Stimulated activated CD4-positive, alpha-beta T cell treated with anti-CD3 and anti-CD28 coated beads, Interleukin-12 subunit alpha, Interleukin-12 subunit beta, amount 100 ng/mL, for 48 hours (primary cell): Measurements from ENCODE around the gene COL18A1.

Source experiments
- DNase-seq, 3 donors: peaks; one replicate each; pipeline ENCODE4 v3.0.0-alpha.2; 2020; ENCODE audit warnings: low read depth in 2 of 3, low spot score in 1 of 3

The COL18A1 gene

DNA sequence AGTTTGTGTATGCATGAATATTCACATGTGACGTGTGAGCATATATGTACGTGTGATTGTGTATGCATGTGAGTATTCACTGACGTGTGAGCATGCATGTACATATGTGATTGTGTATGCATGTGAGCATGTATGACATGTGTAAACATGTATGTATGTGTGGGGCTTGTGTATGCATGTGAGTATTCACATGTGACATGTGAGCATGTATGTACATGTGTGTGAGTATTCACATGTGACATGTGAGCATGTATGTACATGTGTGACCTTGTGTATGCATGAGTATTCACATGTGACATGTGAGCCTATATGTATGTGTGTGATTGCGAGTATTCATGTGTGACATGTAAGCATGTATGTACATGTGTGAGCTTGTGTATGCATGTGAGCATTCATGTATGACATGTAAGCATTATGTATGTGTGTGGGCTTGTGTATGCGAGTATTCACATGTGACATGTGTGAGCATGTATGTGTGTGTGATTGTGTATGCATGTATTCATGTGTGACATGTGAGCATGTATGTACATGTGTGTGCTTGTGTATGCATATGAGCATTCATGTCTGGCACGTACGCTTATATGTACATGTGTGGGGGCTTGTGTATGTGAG lies 47.8 kb downstream of the COL18A1 start:
- DNase-seq = no peak

GRCh38 chr21:45453308-45453950 lies 48.5 kb downstream of the COL18A1 start:
- no peak for DNase-seq

GRCh38 chr21:45454060-45454925 lies 49.3 kb downstream of the COL18A1 start:
- DNase-seq = no peak

DNA sequence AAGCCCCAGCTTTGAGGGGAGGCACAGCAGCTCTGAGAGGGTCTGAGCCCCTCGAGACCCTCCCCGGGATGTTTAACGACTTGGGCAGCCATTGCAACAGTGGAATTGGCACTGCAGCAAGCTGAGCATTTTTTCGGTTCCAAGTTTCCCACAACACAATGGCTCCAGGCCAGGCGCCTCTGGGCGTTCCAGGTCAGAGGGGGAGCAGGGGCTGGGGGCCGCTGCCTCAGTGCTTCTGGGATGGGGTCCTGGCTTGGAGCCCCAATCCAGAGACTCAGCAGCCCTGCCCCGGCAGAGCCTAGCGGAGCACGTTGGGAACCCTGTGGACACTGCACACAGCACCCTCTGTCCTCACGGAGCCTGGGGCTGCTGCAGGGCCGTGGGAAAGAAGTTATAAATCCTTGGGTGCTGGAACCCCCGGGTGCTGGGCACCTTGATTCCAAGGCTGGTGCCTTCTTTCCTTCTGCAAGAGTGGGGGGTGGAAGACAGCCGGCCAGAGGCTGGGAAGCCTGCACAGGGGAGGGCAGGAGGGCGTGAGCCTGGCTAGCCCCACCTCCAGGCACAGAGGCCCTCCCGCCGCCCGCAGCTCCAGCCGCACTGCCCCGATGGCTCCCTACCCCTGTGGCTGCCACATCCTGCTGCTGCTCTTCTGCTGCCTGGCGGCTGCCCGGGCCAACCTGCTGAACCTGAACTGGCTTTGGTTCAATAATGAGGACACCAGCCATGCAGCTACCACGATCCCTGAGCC lies 50.1 kb downstream of the COL18A1 start:
- no peak for DNase-seq

DNA sequence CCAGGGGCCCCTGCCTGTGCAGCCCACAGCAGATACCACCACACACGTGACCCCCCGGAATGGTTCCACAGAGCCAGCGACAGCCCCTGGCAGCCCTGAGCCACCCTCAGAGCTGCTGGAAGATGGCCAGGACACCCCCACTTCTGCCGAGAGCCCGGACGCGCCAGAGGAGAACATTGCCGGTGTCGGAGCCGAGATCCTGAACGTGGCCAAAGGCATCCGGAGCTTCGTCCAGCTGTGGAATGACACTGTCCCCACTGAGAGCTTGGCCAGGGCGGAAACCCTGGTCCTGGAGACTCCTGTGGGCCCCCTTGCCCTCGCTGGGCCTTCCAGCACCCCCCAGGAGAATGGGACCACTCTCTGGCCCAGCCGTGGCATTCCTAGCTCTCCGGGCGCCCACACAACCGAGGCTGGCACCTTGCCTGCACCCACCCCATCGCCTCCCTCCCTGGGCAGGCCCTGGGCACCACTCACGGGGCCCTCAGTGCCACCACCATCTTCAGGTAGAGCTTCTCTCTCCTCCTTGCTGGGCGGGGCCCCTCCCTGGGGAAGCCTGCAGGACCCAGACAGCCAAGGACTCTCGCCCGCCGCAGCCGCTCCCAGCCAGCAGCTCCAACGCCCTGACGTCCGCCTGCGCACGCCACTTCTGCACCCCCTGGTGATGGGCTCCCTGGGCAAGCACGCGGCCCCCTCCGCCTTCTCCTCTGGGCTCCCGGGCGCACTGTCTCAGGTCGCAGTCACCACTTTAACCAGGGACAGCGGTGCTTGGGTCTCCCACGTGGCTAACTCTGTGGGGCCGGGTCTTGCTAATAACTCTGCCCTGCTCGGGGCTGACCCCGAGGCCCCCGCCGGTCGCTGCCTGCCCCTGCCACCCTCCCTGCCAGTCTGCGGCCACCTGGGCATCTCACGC lies 51.0 kb downstream of the COL18A1 start:
- DNase-seq = no peak

- no peak for DNase-seq
Measured at GRCh38 chr21:45456584-45457160, 51.7 kb downstream of the COL18A1 start.

GRCh38 chr21:45457161-45457831 lies 52.3 kb downstream of the COL18A1 start:
- no peak for DNase-seq

GRCh38 chr21:45457832-45458172 lies 52.8 kb downstream of the COL18A1 start:
- DNase-seq = no peak

DNA sequence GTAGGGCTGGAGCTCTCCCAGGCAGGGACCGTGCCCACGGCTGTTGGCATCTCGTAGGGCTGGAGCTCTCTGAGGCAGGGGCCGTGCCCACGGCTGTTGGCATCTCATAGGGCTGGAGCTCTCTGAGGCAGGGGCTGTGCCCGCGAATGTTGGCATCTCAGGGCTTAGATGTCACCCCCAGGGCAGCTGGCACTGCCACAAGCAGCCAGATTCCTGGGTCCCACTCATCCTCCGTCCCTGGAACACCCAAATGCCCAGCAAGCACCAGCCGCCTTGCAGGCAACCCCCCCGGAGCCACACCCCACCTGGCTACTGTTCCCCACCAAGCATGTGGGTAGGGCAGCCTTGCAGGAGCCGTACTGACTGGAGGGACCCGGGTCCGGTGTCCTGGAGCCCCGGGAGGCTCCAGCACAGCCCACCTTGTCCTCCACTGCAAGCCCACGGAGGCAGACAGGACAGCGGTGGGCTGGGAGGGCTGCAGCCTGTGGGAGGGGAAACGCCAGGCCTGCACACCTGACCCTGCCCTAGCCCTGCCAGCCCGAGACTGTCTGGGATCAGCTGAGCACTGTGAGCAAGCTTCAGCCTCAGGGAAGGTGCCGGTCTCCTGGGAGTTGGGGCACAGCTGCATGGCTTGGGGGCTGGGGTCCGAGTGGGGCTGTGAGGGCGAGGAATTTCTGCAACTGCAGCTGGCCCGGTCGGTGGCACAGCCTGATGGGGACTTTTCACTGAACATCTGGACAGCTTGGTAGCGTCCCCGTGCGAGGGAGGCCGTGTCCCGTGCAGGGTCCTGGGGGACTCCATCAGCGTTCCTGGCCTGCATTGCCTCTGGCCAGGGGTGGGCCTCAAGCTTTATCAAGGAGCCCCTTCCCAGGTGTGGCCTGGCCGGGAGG lies 53.6 kb downstream of the COL18A1 start:
- no peak for DNase-seq

DNA sequence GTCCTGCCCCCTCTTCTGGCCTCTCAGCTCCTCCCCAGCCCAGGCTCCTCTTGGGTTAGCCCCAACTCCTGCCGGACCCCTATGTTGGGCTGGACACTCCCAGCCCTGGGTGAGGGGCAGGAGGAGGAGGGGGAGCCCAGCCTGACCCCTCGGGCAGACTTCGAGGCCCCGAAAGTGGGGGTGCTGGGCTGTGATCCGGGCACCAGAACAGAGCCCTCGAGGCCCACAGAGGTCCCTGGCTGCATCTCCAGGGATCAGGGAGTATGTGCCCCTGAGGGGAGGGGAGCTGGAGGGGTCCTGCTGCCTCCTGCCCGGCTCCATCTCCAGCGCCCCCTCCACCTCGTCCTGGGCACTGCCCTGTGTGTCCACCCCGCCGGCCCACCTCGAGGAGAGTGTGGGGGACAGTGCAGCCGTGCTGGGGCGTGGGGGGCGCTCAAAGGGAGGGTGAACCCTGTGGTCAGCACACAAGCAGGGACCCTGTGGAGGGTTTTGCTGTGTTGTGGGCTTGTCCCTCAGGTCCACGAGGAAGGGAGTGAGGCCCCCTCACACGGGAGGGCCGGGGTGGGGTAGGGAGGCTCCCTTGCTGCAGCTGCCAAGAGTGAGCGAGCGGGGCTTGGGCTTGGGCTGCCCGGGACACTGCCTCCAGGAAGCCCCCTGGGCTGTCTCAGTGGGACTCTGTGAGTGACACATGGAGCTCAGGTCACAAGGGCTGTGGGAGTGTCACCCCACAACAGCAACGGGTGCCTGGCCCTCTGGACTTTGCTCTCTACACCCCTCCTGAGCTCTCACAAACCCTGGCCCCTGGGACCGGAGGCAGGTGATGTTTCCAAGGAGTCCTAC lies 54.4 kb downstream of the COL18A1 start:
- no peak for DNase-seq

DNA sequence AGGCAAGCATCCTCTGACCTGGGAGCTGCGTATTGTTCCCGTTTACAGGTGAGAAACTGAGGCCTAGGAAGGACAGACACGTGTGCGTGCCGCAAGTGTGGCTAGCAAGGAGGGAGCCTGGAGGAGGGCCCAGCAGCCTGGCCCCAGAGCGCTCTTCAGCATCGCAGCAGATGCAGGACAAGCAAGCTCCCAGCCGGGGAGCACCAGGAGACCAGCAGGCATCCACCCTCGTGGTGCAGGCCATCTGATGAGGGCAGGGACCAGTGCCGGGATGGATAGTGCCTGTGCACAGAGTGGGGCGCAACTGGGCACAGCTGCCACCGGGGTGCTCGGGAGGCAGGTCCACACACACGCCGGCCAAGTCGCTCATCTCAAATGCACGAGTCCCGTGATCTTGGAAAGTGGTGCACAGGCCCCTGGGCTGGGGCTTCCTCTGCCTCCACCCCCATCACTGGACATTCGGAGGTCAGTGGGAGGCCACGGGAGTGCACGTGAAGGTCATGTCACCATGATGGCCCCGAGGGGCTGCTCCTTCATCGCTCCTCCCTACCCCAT lies 55.1 kb downstream of the COL18A1 start:
- no peak for DNase-seq

DNA sequence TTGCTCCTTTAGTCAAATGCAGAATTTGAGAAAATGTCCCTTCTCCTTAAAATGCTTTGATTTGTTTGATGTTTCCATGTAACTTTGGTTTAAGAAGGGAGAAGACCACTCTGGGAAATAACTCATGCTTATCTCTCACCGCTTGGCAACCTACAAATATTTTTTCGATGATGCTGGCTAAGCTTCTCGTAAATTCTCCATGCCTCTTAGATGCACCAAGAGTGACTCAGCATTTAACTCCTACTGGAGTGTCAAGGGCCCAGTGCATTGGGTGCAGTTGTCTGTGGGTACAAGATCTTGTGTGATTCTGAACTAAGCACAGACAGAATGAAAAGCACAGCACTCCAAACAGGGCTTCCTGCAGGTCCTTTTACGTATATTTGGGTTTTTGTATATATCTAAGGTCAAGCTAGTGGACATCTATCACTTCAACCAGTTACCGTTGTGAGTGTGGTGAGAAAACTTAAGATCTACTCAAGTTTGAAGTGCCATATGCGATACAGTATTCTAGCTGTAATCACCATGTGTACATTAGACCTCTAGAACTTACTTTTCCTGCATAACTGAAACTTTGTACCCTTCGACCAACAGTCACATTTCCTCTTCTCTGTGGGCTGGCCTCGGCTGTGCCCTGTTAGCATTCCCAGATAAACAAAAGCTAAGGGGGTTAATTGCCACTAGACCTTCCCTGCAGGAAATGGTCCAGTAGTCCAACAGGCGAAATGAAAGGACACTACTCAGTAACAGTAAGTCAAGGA lies 55.8 kb downstream of the COL18A1 start:
- no peak for DNase-seq

- no peak for DNase-seq
Measured at GRCh38 chr21:45461369-45461750, 56.4 kb downstream of the COL18A1 start.

DNA sequence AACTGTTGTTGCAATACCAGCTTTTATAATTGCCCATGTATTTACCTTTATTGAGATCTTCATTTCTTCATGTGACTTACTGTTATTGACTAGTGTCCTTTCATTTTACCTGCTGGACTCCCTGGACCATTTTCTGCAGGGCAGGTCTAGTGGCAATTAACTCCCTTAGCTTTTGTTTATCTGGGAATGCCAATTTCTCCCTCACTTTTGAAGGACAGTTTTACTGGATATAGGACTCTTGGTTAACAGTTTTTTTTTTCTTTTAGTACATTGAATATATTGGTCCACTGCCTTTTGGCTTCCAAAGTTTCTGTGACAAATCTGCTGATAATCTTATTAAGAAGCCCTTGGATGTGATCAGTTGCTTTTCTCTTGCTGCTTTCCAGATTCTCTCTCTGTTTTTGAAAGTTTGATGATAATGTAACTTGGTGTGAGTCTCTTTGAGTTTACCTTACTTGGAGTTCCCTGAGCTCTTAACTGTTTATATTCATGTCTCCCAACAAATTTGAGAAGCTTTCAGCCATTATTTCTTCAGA lies 56.9 kb downstream of the COL18A1 start:
- DNase-seq = no peak

DNA sequence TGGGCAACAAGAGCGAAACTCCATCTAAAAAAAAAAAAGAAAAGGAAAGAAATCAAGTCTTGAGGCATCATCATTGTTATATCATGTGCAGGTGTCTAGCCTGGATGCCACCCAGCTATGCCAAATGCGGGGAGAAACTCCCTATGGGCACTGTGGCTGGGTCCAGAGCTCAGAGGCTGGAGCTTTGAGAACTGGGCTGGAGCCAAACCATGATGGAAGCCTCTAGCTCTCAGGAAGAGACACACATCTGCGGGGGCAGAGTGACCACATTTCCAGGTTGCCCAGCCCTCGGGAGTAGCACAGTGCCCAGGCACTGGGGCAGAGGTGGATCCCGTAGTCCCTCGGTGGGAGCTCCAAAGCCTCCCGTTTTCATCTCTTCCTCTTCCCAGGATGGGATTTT lies 58.9 kb downstream of the COL18A1 start:
- DNase-seq = no peak

DNA sequence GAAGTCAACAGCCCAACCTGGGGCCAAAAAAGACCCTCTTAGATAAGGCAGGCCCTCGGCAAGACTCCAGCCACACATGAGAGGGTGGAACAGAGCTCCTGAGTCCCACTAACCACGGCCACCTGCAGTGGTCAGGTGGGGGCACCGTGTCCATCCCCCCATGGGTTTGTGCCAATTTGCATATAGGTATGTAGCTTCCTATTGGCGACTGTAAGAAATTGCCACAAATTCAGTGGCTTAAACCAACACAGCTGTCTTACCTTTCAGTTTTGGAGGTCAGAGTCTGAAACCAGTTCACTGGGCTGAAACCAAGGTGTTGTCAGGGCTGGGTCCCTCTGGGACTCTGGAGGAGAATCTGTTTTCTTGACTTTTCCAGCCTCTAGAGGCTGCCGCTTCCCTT lies 59.3 kb downstream of the COL18A1 start:
- DNase-seq = no peak

GRCh38 chr21:45465105-45465504 lies 60.1 kb downstream of the COL18A1 start:
- DNase-seq = no peak
